Activated CD4-positive, alpha-beta T cell treated with anti-CD3 and anti-CD28 coated beads, Interleukin-2, amount 50 U/mL, for 24 hours (primary cell): Measurements from ENCODE around the gene MTA3.

Source experiments
- DNase-seq, 2 donors: peaks; one replicate each; pipeline ENCODE4 v3.0.0-alpha.2; 2020; ENCODE audit warnings: low read depth in 1 of 2, low spot score in 1 of 2

Gene MTA3

GRCh38 chr2:42658306-42658705 is 89.9 kb downstream of the MTA3 start:
- no peak for DNase-seq

- no peak for DNase-seq
Observed at GRCh38 chr2:42659609-42660008, 91.2 kb downstream of the MTA3 start.

- peak; percentile 30 to 52 for DNase-seq
Observed at GRCh38 chr2:42663106-42663780, 94.8 kb downstream of the MTA3 start.

GRCh38 chr2:42663828-42664227 is 95.4 kb downstream of the MTA3 start:
- DNase-seq = no peak

- no peak for DNase-seq
Observed at GRCh38 chr2:42673989-42674579, 105.7 kb downstream of the MTA3 start.

- no peak for DNase-seq
Observed at GRCh38 chr2:42675815-42676214, 107.4 kb downstream of the MTA3 start.

- DNase-seq = no peak
Observed at GRCh38 chr2:42685303-42685702, 116.9 kb downstream of the MTA3 start.

GRCh38 chr2:42693013-42693615 is 124.7 kb downstream of the MTA3 start:
- DNase-seq = no peak

- no peak for DNase-seq
Observed at GRCh38 chr2:42693688-42694479, 125.5 kb downstream of the MTA3 start.

GRCh38 chr2:42696987-42697386 is 128.6 kb downstream of the MTA3 start:
- no peak for DNase-seq

GRCh38 chr2:42698940-42699339 is 130.5 kb downstream of the MTA3 start:
- no peak for DNase-seq

GRCh38 chr2:42706836-42707235 is 138.4 kb downstream of the MTA3 start:
- no peak for DNase-seq

- no peak for DNase-seq
Observed at GRCh38 chr2:42708179-42708578, 139.7 kb downstream of the MTA3 start.

- DNase-seq = no peak
Observed at GRCh38 chr2:42711896-42712295, 143.5 kb downstream of the MTA3 start.

- no peak for DNase-seq
Observed at GRCh38 chr2:42712934-42713333, 144.5 kb downstream of the MTA3 start.

GRCh38 chr2:42713920-42714319 is 145.5 kb downstream of the MTA3 start:
- no peak for DNase-seq

GRCh38 chr2:42714686-42715085 is 146.3 kb downstream of the MTA3 start:
- DNase-seq = no peak

- DNase-seq = no peak
Observed at GRCh38 chr2:42721898-42722297, 153.5 kb downstream of the MTA3 start.

- DNase-seq = peak in 1 of 2 donors; percentile 4
Observed at GRCh38 chr2:42722320-42723190, 154.1 kb downstream of the MTA3 start.

- DNase-seq = no peak
Observed at GRCh38 chr2:42723465-42723864, 155.0 kb downstream of the MTA3 start.

- DNase-seq = no peak
Observed at GRCh38 chr2:42724886-42725285, 156.5 kb downstream of the MTA3 start.
